GM21423 (cell line): ENCODE measurements around the gene CEP104.

ENCODE experiments used
- ATAC-seq: cut with Tn5 transposase; IDR thresholded peaks from one replicate; pipeline ENCODE4 v1.9.1; 2021; ENCODE audit warnings: mild to moderate bottlenecking, moderate library complexity; ENCODE audit not compliant: unreplicated experiment

The CEP104 gene

DNA sequence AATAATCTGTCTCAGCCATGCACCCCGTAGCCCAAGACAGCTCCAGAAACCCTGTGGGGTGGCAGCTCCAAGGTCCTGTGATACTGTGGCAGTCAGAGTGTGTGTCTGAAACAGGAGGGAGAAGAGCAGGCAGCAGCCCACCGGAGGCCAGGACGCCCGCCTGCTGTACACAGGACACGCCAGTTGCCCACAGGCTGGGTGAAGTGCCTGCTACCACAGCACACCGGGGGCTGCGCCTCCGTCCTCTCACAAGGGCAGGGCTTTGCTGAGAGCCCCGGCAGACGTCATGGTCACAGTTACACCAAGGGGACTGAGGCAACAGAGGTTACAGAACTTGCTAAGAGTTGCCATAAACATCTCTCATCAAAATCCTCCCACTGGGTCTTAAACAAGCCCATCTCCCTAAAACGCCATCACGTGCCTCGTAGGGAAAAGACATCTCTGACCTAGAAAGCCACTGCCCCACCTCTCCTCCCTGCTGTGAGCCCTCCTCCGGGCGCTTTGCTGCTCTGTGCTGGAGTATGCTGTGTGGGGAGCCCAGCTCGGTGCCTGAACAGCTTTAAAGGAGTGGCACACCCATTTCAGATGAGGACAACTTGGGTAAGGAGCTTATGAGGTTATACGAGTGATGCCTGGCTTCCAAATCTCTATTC lies 37.7 kb upstream of the CEP104 start:
- no peak for ATAC-seq

DNA sequence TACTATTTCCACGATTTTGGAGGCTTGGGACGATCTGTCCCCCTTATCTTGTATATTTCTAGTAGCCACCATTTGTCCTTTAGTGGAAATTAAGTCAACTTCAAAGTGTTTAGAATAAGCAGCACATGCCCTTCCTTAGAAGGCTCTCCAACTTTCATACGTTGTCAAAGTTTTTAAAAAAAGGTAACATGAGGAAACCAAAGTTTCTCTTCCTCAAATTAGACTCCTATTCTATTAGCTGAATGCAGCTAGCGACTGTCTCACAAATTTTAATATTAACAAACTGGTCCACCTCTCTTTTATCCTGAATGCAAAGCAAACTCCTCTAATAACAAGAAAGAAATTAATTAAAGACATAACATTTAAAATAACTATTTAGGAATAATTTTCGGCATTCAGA lies 36.2 kb upstream of the CEP104 start:
- no peak for ATAC-seq

DNA sequence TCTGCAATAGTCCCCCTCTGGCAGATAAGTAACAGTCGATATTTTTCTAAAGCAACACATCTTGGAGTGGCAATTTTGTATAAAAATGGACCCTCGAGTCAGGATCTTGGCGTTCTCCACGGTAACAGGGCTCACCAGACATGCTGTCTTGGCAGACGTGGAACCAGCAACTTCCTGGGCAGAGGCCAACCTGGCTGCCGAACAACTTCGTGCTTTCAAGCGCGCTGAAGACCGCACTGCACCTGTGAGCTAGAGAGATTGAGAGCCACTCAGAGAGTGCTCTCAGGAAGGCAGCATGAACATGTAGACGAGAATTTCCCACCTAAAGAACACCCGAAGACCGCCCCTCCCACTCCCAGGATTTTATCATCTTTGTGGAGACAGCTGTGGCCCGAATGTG lies 35.7 kb upstream of the CEP104 start:
- no peak for ATAC-seq

DNA sequence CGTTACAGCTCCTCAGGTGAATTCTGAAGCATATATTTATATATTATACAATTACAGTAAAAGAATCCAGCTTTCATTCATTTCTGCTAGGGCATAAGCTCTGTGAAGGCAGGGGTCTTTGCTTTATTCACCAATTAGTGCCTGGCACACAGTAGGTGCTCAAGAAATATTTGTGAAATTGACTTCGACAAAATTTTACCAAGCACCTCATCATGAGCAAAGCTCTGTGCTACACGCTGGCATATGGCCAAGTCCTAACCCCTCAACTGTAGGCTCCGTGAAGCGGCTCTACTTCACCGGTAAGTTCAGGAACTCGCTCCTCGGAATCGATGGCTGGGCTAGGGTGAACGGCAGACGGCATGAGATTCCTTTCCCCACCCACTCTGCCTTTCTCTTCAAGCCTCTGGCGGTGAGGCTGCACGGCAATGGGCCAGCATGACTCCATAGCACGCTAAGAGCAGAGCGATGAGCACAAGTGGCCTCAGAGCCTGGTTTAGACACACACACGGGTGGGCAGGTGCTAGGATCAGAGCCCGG lies 34.4 kb upstream of the CEP104 start:
- ATAC-seq = no peak

DNA sequence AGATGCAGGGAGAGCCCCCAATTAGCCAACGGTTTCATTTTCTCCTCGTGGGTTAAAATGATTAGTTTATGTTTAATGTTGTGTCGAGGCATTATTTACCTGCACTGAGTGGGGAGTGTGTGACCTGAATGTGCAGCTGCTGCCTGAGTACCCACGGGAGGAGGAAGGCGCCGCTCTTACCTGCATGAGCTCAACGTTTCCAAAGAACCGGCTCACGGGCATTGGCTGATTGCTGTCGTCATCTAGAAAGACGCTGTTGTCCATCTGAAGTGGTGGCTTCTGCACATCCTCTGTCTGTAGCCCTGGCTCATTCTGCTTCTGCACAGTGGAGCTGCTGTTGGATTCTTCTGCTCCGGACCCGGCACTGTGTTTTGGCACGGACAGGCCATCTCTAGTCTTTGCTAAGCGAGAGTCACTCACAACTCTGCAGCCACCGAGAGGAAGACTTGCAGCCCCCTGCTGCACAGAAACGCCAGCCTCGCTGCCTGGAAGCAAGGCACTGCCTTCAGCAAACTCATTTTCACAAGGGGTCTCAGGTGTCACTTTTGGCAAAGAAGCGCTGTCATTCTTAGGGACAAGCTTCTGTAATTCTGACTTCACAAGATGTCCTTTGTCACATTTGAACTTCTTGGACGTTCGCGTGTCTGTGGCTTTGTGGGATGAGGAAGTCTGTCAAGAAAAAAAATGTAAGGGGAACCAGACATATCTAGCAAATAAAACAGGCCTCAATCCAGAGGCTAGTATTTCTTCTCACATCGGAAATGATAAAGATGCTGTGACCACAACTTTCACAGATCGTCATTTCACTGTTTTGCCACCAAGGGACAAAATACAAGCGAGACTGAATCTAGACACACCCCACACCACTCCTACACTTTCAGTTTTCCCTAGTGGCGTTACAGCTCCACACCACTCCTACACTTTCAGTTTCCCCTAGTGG lies 33.6 kb upstream of the CEP104 start:
- ATAC-seq = peak; percentile 47

DNA sequence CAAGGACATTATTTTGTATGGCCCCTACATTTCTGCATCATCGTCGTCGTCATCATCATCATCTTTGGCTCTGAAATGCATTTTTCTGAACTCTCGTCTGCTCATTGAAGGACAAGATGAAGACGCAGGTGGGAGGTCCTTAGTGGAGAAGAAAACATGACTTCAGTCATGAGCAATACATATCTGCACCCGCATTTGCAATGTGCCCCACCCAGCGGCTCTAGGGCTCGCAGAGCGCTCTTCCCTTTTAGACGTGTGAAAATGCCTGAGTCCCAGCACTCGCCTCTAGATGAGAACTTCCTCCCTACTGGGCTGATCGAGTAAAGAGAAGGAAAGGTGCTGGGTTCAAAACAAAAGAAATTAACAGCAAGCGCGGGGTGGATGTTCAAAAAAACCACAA lies 32.9 kb upstream of the CEP104 start:
- ATAC-seq = no peak

DNA sequence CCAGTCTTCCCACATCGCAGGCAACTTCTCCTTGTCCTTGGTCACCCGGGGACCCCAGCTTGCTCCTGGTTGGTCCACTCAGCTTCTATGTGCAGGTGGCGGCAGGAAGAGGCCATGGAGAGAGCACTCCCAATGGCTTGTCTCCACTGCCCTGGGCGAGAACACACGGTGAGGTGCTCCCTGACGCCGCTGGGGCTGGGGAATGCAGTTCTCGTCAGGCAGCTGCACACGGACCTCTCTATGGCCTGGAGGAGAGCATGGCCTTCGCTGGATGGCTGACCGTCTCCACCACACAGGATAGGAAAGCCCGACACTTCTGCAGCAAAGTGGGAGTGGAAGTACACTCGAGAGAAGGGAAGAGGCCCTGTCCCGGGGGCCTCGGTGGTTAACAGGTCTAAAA lies 31.3 kb upstream of the CEP104 start:
- no peak for ATAC-seq

DNA sequence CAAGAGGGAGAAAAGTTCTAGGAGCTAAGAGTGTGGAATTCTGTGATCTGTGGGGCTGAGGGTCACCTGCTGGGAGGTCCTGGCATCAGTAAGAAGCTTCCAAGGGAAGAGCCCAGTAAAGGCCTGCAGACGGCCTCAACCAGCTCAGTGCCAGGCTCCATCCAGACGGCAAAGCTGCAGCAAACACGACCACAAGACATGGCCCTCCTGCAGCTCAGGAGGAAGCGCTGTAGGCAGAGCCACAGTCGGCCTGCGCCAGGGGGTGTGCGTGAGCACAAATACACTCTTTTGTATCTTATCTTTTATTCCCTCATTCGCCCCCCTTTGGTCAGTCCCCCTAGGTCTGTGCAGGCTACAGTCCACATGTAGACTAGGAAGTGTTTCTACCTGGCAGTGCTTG lies 29.7 kb upstream of the CEP104 start:
- ATAC-seq = no peak

DNA sequence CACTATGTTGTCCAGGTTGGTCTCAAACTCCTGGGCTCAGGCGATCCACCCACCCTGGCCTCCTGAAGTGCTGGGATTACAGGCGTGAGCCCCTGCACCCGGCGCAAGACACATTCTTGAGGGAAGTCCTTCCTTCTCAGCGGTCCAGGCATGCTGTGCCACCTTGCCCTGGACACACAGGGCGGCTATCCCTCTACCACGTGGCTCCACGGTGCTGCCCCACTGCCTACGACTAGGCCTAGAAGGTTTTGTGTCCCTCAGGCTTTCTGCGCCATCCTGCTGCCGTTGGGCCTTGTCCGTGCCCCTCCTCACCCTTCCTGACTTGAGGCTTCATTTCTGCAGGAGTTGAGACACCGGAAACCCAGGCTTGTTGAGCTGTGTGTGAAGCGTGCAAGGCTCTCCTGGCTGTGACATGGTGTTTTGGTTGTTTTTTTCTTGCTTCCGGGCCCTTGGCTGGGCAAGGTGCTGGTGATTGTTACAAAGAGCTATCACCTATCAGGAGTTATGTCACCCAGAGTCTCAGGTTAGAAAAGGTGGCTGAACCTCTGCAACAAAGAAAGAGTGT lies 29.2 kb upstream of the CEP104 start:
- ATAC-seq = no peak

DNA sequence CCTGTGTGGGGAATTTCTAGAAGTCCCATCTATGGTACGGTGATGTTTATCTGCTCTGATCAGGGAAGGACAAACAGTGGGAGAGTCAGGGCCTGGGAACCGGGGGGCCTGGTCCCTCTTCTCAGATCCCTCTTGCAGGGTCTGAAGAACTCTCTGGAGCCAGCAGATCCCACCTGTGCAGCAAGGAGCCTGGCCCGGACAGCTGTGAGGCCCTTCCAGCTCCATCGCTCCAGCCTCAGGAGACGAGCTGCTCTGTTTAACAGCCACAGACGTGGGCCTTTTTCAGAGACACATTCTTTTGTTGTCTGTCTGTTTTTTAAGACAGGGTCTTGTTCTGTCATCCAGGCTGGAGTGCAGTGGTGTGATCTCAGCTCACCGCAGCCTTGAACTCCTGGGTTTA lies 28.6 kb upstream of the CEP104 start:
- ATAC-seq = no peak

DNA sequence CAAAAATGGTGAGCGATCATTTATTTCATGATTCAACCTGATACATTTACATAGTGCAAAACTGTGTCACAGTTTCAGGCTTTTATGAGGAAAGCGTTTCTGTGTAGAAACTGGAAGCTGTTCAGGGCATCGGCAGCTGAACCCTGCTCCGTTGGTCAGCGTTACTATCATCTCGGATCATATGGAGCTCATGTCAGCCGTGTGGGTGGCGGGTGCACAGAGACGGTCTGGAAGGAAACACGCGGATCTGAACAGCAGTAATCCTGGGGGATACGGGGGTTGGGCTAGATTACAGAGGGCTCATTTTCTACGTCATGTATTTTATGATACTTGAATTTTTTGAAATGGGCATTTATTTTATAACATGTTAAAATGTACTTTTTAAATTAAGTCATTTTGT lies 28.0 kb upstream of the CEP104 start:
- no peak for ATAC-seq

DNA sequence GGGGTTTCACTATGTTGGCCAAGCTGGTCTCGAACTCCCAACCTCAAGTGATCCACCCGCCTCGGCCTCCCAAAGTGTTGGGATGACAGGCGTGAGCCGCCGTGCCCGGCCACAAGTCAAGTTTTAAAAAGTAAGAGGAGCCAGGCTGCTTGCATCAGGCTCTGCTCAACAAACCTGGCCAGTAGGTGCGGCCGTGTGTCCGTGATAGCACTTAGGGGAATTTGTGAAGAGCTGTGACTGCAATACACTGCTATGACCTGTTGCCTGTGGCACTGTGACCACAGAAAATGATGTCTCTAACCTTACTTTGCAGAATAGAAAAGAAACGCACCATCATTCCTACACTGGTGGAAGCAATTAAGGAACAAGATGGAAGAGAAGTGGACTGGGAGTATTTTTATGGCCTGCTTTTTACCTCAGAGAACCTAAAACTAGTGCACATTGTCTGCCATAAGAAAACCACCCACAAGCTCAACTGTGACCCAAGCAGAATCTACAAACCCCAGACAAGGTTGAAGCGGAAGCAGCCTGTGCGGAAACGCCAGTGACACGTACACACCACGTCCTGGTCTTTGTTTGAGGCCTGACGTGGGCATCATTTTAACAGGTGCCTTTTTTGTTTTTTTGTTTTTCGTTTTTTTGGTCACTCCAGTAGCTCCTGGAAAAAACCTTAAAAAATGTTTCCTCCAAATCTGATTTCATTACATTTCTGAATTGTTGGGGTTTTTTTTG lies 26.3 kb upstream of the CEP104 start:
- ATAC-seq = no peak

DNA sequence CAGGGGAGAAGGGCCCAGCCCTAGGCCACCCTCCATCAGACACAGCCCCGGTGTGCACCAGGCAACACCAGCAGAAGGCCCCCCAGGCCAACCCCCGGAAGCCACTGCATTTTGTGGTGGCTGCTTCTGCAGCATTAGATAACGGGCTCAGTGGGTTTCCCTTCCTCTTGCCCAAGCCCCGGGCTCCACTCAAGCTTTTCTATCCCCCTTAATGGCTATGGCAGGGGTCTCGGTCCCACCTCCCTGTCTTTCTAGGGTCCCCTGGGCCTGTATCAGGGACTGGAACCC lies 24.1 kb upstream of the CEP104 start:
- no peak for ATAC-seq

DNA sequence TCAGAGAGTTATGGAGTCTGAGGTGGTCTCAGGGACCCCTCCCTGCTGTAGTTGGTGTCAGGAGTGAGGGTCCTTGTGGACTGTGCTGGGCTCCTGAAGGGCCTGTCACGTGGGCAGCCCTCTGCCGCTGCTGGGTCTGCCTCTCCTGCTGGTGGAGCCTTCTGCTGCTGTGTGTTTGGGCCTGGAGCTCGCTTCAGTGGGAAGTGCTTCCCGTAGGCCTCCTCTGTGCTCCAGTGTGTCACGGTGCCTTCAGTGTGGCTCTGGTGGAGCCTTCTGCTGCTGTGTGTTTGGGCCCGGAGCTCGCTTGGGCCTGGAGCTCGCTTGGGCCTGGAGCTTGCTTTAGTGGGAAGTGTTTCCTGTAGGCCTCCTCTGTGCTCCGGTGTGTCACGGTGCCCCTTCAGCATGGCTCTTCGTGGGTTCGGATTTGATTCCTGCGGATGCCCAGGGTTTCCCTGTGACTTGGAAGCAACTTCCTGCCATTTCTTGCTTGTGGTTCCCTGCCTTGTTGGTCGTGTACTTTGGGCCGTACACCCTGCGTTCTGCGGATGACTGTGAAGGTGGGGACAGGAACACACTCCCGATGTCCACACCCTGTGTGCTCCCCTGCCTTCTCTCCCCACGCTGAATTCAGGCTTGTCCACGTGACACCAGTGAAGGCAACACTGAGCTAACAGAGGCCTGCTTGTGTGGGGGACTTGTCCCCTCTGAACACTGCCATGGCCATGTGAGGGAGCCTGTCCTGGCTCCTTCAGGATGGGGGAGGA lies 23.6 kb upstream of the CEP104 start:
- no peak for ATAC-seq

DNA sequence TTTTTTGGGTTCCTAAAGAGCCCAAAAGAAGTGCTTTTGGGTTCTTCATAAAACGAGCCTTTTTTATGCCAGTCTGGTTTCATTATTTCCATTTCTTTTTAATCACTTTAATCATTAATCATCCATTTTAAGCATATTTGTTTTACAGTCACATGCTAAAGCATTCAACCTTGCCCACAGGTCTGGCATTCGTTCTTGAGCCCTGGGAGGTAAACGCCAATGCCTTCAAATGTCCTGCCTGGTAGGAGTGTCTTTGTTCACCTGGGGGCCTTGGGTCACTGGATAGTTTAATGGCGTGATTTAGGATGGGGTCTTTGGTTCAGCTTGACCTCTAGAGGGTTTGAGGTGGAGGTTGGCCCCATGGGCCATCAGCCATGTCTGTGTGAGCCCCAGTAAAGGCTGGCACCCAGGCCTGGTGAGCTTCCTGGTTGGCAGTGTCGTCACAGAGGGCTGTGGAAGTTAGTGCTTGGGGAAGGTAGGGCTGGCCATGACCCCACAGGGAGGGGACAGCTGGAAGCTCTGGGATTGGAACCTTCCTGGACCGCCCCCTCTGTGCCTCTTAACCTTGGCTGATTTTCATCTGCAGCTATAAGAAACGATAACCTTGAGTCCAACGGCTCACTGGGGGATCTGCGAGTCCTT lies 22.9 kb upstream of the CEP104 start:
- no peak for ATAC-seq

DNA sequence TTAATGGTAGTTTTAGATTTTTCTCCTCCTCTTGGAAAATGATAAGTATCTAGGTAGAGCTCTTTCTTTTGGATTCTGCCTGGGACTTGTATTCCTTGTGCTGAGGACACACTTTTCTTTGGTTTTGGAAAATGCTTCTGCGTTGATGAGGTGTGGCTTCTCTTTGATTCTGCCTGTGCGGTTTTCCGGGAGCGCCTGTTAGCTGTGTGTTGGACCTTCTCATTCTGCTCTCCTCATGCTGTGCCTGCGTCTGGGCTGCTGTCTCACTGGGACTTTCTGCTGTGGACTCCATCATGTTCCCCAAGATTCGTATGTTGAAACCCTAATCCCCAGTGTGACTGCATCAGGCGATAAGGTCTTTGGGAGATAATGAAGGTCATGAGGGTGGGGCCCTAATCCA lies 22.1 kb upstream of the CEP104 start:
- ATAC-seq = no peak

DNA sequence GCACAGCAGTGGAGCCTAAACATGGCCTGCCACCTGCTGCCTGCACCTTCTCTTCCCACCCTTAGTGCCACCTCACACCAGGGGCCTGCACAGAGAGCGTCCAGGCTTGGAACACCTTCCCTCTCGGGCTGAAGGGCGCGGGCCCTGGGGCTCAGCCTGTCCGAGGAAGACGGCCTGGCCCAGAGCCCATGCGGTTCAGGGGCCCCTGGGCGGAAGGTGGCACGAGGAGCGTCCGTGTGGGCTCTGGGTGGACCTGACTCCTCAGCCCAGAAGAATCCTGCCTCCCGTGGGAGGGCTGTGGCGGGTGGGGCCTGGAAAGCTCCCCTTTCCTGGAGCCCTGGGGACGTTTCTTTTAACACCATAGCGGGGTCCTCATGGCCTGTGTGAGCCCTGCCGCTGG lies 19.7 kb upstream of the CEP104 start:
- no peak for ATAC-seq

DNA sequence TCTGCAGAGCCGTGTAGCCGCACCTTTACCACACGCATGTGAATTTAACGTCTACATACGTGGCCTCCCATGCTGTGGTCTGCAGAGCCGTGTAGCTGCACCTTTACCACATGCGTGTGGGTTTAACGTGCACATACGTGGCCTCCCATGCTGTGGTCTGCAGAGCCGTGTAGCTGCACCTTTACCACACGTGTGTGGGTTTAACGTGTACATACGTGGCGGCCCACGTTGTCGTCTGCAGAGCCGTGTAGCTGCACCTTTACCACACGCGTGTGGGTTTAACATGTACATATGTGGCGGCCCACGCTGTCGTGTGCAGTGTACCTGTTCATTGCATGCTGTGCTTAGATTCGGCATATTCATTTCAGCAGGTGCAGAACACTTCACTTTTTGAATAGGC lies 17.7 kb upstream of the CEP104 start:
- ATAC-seq = no peak

DNA sequence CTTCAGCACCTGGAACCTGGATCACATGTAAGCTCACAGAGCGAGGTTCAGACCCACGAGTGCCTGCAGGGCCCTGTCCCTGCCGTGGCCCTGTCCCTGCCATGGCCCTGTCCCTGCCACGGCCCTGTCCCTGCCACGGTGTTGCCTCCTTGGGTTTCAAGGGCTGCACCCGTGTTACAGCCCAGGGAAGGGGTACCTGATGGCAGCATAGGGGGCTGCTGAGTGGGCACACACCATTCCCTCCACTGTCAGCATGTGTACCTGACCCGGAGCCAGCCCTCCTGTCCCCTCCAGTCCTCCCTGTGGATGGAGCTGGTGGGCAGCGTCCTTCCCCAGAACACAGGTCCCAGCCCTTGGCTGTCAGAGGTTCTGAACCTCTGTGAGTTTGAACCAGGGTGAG lies 15.5 kb upstream of the CEP104 start:
- ATAC-seq = no peak

DNA sequence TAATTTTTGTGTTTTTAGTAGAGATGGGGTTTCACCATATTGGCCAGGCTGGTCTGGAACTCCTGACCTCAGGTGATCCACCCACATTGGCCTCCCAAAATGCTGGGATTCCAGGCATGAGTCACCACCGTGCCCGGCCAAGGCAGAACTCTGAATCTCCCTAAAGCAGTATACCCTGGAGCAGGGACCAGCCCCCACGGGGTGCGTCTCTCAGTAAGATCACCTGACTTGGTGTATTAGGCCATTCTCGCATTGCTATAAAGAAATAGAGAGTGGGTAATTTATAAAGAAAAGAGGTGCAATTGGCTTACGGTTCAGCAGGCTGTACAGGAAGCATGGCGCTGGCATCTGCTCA lies 14.4 kb upstream of the CEP104 start:
- no peak for ATAC-seq
